Stomach (tissue), 9 donors: ENCODE data around the gene NAIF1. TPM values are rescaled to one million over a fixed set of nuclear protein-coding genes. Genes with fewer than 3 reads are reported as not detected.
"Not testable (repeated sequence)": the region's sequence is repeated elsewhere in the genome, so short reads cannot be mapped to it uniquely, and the experiment has no call there.

Experiments used
- DNase-seq, 2 donors: peaks; one replicate each; pipeline versions ENCODE4 v3.0.0 to v3.0.0-alpha.2; 2013 to 2019
- H3K27ac ChIP-seq, 5 donors: fragments of 200-600 bp in 4 of 5; sonication (generic) in 4 of 5; one replicate each; pipeline ENCODE4 v1.5.1; 2013 to 2019; ENCODE audit warnings: mild to moderate bottlenecking in 1 of 5, moderate library complexity in 1 of 5
- H3K27me3 ChIP-seq, 3 donors: fragments of 200-600 bp; sonication (generic); one replicate each; pipeline ENCODE4 v1.5.1; 2017 to 2019; ENCODE audit warnings: mixed run types in 1 of 3
- H3K36me3 ChIP-seq, 4 donors: fragments of 200-600 bp; sonication (generic); 1 replicate in 3 of 4; 2 replicates in 1 of 4; pipeline ENCODE4 v1.5.1; 2016 to 2019
- H3K4me1 ChIP-seq, 4 donors: fragments of 200-600 bp; sonication (generic); one replicate each; pipeline ENCODE4 v1.5.1; 2016 to 2019
- H3K4me3 ChIP-seq, 4 donors: fragments of 200-600 bp; sonication (generic) in 3 of 4; one replicate each; pipeline ENCODE4 v1.5.1; 2016 to 2019; ENCODE audit warnings: mild to moderate bottlenecking in 1 of 4
- H3K9me3 ChIP-seq, 4 donors: fragments of 200-600 bp; sonication (generic); one replicate each; pipeline ENCODE4 v1.5.1; 2016 to 2019
- CTCF ChIP-seq, 7 experiments: fragments of 450-650 bp in 4 of 7; fragments of 200-600 bp in 3 of 7; sonication (generic) in 3 of 7; IDR thresholded peaks; one replicate each; pipeline ENCODE4 v1.5.1; 2016 to 2019; ENCODE audit warnings: antibody characterized with exemption in 7 of 7, control low read depth in 2 of 7, mild to moderate bottlenecking in 1 of 7
- EP300 ChIP-seq: sonication (generic); formaldehyde crosslinking; IDR thresholded peaks from one replicate; pipeline ENCODE4 v1.6.1; 2017; ENCODE audit warnings: antibody characterized with exemption
- POLR2A ChIP-seq, 4 donors: fragments of 450-650 bp; IDR thresholded peaks; one replicate each; pipeline ENCODE4 v1.6.1; 2016; ENCODE audit warnings: antibody characterized with exemption in 4 of 4, control low read depth in 2 of 4, mild to moderate bottlenecking in 1 of 4, moderate library complexity in 1 of 4
- POLR2AphosphoS5 ChIP-seq, 3 donors: sonication (generic); formaldehyde crosslinking; IDR thresholded peaks; one replicate each; pipeline ENCODE4 v1.6.1; 2016; ENCODE audit warnings: antibody characterized with exemption in 3 of 3
- WGBS, 5 donors: extraction: QIAGEN DNeasy Blood & Tissue Kit in 3 of 5; methylation state at CpG; one replicate each; pipeline versions ENCODE4 v1.1.5 to v1.1.7; 2013 to 2018; 5-methylcytosine and 5-hydroxymethylcytosine counted together
- intact Hi-C: fragments of 100-400 bp; cut with DNase I; formaldehyde crosslinking; loops from one replicate; pipeline ENCODE4 v1.15.1; 2023; ENCODE audit warnings: low total_unique reads
- polyA plus RNA-seq, 3 donors: library from polyadenylated mRNA; stranded (reverse); fragments of 200-250 nt; gene quantifications; one replicate each; pipeline ENCODE4 v1.2.3, GENCODE V29; 2013
- total RNA-seq, 5 donors: library from RNA; depleted of rRNA; stranded (reverse); fragments of >200 nt; gene quantifications; one replicate each; pipeline versions ENCODE4 v1.1.0 to v1.2.3, GENCODE V29; 2014 to 2016
- donor health status: healthy with polysubstance abuse.
- donor health status: Bipolar disorder and iron deficiency.
- donor health status: healthy.

Gene NAIF1
- total and polyA plus RNA-seq, 8 donors = 1.8 to 40.3 (median 7.8) TPM

DNA sequence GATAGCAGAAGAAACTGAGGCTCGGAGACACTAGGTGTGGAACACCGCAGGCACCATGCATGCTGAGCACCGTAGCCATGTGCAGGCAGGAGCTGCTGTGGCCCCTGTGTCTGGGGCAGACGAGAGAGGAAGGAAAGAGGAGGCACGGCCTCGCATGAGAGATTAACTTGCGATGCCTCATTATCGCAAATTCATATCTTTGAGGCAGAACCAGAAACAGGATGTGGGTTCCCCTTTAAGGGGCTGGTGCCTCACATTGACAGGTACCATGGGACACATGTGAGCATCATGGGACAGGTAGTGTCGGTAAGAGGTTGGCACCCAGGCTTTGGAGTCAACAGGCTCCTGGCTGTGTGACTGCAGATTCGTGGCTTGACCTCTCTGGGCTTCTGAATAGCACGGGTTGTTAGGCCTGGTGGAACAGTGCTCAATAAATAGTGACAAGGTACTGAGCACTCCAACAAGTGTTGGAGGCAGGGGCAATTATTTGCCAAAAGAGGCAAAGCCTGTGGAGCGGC is 40.8 kb downstream of the NAIF1 start:
- Histone ChIP-seq H3K27ac (peak overlapping the region; percentile 25 to 75 (median 61)), H3K9me3 (no peaks in the 10 kb centered on the region), H3K4me3 (no peak overlapping the region), H3K4me1 (peaks cover 0 to 19% (median 0%) of the 10 kb centered on the region in 4 donors), H3K36me3 (no peaks in the 10 kb centered on the region), H3K27me3 (no peaks in the 10 kb centered on the region)
- WGBS, 5 donors = 70 to 86% (median 78%) methylated on average over 12 of the region's 12 CpGs
- TF ChIP-seq POLR2A (IDR thresholded peaks at IDR 0.05) = no peak
- TF ChIP-seq POLR2AphosphoS5 (IDR thresholded peaks at IDR 0.05) = peak; percentile 27 to 68 (median 33)
- DNase-seq = peak; percentile 38 to 77
- intact Hi-C loops = no loop called here

GRCh38 chr9:128025736-128026135 is 41.4 kb downstream of the NAIF1 start:
- intact Hi-C loops = no loop called here
- peak overlapping the region in 3 of 5 donors; percentile 13 to 69 (median 56) for H3K27ac ChIP-seq
- no peak for DNase-seq
- 51 to 86% (median 58%) methylated on average over 4 of the region's 4 CpGs for WGBS, 5 donors
- H3K4me1 ChIP-seq = peaks cover 0 to 19% (median 0%) of the 10 kb centered on the region in 4 donors
- TF ChIP-seq POLR2AphosphoS5 (IDR thresholded peaks at IDR 0.05) (no peak), EP300 (no peak), CTCF (IDR thresholded peaks at IDR 0.05) (no peak), POLR2A (IDR thresholded peaks at IDR 0.05) (no peak)
- no peaks in the 10 kb centered on the region for H3K27me3 ChIP-seq
- no peaks in the 10 kb centered on the region for H3K36me3 ChIP-seq
- no peaks in the 10 kb centered on the region for H3K9me3 ChIP-seq
- H3K4me3 ChIP-seq = no peak overlapping the region

GRCh38 chr9:128024761-128025308 is 42.3 kb downstream of the NAIF1 start:
- no peak for TF ChIP-seq EP300
- TF ChIP-seq POLR2A (IDR thresholded peaks at IDR 0.05) = no peak
- TF ChIP-seq CTCF (IDR thresholded peaks at IDR 0.05) = no peak
- no peak for TF ChIP-seq POLR2AphosphoS5 (IDR thresholded peaks at IDR 0.05)
- intact Hi-C loops = no loop called here
- no peak for DNase-seq
- no peak overlapping the region for H3K4me3 ChIP-seq
- no peaks in the 10 kb centered on the region for H3K27me3 ChIP-seq
- WGBS, 5 donors = 73 to 84% (median 78%) methylated on average over 5 of the region's 5 CpGs
- peaks cover 0 to 19% (median 0%) of the 10 kb centered on the region in 4 donors for H3K4me1 ChIP-seq
- H3K9me3 ChIP-seq = no peaks in the 10 kb centered on the region
- H3K36me3 ChIP-seq = no peaks in the 10 kb centered on the region
- peak overlapping the region in 1 of 5 donors; percentile 69 for H3K27ac ChIP-seq

DNA sequence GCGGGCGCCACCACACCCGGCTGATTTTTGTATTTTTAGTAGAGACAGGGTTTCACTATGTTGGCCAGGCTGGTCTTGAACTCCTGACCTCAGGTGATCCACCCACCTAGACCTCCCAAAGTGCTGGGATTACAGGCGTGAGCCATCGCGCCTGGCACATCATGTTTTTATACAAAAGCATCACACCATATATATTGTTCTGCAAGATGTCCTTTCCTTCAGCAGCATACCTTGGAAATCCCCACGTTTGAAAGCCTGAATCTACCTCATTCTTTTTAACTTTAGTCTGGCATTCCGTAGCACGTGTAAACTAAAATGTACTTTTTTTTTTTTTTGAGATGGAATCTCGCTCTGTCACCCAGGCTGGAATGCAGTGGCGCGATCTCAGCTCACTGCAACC is 43.4 kb downstream of the NAIF1 start:
- H3K27me3 ChIP-seq, DNase-seq, H3K36me3 ChIP-seq, H3K9me3 ChIP-seq, intact Hi-C loops, H3K27ac ChIP-seq, H3K4me3 ChIP-seq: not testable (repeated sequence)
- 73 to 83% (median 82%) methylated on average over 12 of the region's 12 CpGs for WGBS, 5 donors
- peaks cover 0 to 19% (median 0%) of the 10 kb centered on the region in 4 donors for H3K4me1 ChIP-seq

GRCh38 chr9:128022886-128023285 is 44.2 kb downstream of the NAIF1 start:
- no peak overlapping the region for H3K27ac ChIP-seq
- no peak for TF ChIP-seq POLR2AphosphoS5 (IDR thresholded peaks at IDR 0.05)
- no peak for TF ChIP-seq POLR2A (IDR thresholded peaks at IDR 0.05)
- TF ChIP-seq CTCF (IDR thresholded peaks at IDR 0.05) = no peak
- TF ChIP-seq EP300 = no peak

More at GRCh38 chr9:128022886-128023285, 44.2 kb downstream of the NAIF1 start:
- DNase-seq = no peak
- intact Hi-C loops = no loop called here
- Histone ChIP-seq H3K4me1 (peaks cover 0 to 19% (median 0%) of the 10 kb centered on the region in 4 donors), H3K4me3 (no peak overlapping the region), H3K9me3 (no peaks in the 10 kb centered on the region), H3K36me3 (no peaks in the 10 kb centered on the region), H3K27me3 (no peaks in the 10 kb centered on the region)
- 63 to 76% (median 72%) methylated on average over 2 of the region's 2 CpGs for WGBS, 5 donors
